GM12878 (cell line): ENCODE results near the gene TMEM214.

Source experiments
- BRCA1 ChIP-seq: IDR thresholded peaks from 2 replicates; pipeline ENCODE4 v1.6.1; 2011; ENCODE audit warnings: low read depth, low read length, improper control_type of control experiment
- CHD2 ChIP-seq: IDR thresholded peaks from 2 replicates; pipeline ENCODE4 v1.6.1; 2011; ENCODE audit warnings: low read depth, low read length, improper control_type of control experiment, borderline replicate concordance
- CTCF ChIP-seq, 3 experiments: IDR thresholded peaks in 2 of 3; conservative IDR thresholded peaks in 1 of 3; 2 replicates each; pipeline ENCODE4 v1.5.1; 2011; ENCODE audit warnings: low read depth in 3 of 3, low read length in 3 of 3, mild to moderate bottlenecking in 3 of 3, control low read depth in 2 of 3, moderate library complexity in 2 of 3, inconsistent platforms in 1 of 3, mixed read lengths in 1 of 3; ENCODE audit not compliant: control insufficient read depth in 2 of 3, insufficient read depth in 1 of 3; ENCODE audit errors: extremely low read depth in 1 of 3
- EZH2 ChIP-seq: IDR thresholded peaks from 2 replicates; pipeline ENCODE4 v1.6.1; 2012; ENCODE audit warnings: low read depth, mild to moderate bottlenecking, control low read depth, inconsistent platforms, low read length, borderline replicate concordance; ENCODE audit not compliant: control insufficient read depth
- ZBTB11 ChIP-seq: fragments of 450-650 bp; formaldehyde crosslinking; IDR thresholded peaks from 2 replicates; pipeline ENCODE4 v1.5.0; 2022; ENCODE audit warnings: mild to moderate bottlenecking, missing genetic modification characterization

- TF ChIP-seq BRCA1 (no peak), EZH2 (no peak), ZBTB11 (CRISPR knock-in tag) (no peak), CHD2 (no peak), CTCF (IDR thresholded peaks at IDR 0.05 in 2 of 3, conservative IDR thresholded peaks at IDR 0.05 in 1 of 3; ENCODE audit: control insufficient read depth in 2 of 3, extremely low read depth in 1 of 3, insufficient read depth in 1 of 3, low read depth in 3 of 3, low read length in 3 of 3) (no peak)
These were observed 27.6 kb downstream of the TMEM214 start for GRCh38 chr2:27060323-27060722.
